B cell (primary cell): ENCODE measurements around the gene BAG3. TPM values are rescaled to one million over a fixed set of nuclear protein-coding genes. Genes with fewer than 3 reads are reported as not detected.
A peak's percentile ranks its signal among the peaks of the same experiment; 100 is the strongest.

Experiments used
- ATAC-seq: fragments of 200-7000 bp; cut with Tn5 transposase; one replicate; pipeline ENCODE4 v1.10.0; 2021; ENCODE audit warnings: low read depth, mild to moderate bottlenecking, moderate number of reproducible peaks, moderate library complexity
- CTCF ChIA-PET: fragments of 350-600 bp; sonication (Branson Sonifier 250); formaldehyde crosslinking; loops from one replicate; lab custom pipeline; 2021; ENCODE audit warnings: antibody characterized with exemption, inconsistent platforms; lab: Charles Lee
- POLR2A ChIA-PET: fragments of 350-600 bp; sonication (Branson Sonifier 250); formaldehyde crosslinking; loops from one replicate; lab custom pipeline; 2021; ENCODE audit warnings: antibody characterized with exemption; lab: Charles Lee
- DNase-seq: peaks from one replicate; pipeline ENCODE4 v3.0.0; 2013
- H2AFZ ChIP-seq: 2 replicates; pipeline ENCODE4 v1.6.1; 2012; ENCODE audit warnings: mild to moderate bottlenecking, low read depth, low read length; ENCODE audit not compliant: insufficient read depth, poor library complexity, severe bottlenecking
- H3K27ac ChIP-seq, 2 donors: 1 replicate in 1 of 2; 2 replicates in 1 of 2; pipeline ENCODE4 v1.5.1; 2012 to 2013; ENCODE audit warnings: low read length in 2 of 2, mild to moderate bottlenecking in 2 of 2, moderate library complexity in 1 of 2
- H3K27me3 ChIP-seq, 4 experiments: fragments of 200-600 bp in 1 of 4; sonication (generic) in 1 of 4; replicated peaks in 1 of 4; 1 replicate in 2 of 4; 2 replicates in 2 of 4; pipeline versions ENCODE4 v1.6.1 to v1.7.0; 2013 to 2016; ENCODE audit warnings: low read length in 3 of 4, mild to moderate bottlenecking in 2 of 4, mixed read lengths in 1 of 4, moderate library complexity in 1 of 4; ENCODE audit not compliant: insufficient read depth in 4 of 4, control insufficient read depth in 3 of 4; ENCODE audit errors: control extremely low read depth in 1 of 4
- H3K36me3 ChIP-seq, 2 experiments: replicated peaks in 1 of 2; 1 replicate in 1 of 2; 2 replicates in 1 of 2; pipeline versions ENCODE4 v1.6.1 to v1.7.1; 2013; ENCODE audit warnings: low read length in 1 of 2; ENCODE audit not compliant: insufficient read depth in 2 of 2, control insufficient read depth in 1 of 2; ENCODE audit errors: control extremely low read depth in 1 of 2, extremely low read depth in 1 of 2
- H3K4me1 ChIP-seq, 2 donors: fragments of 200-600 bp in 1 of 2; sonication (generic) in 1 of 2; 1 replicate in 1 of 2; 2 replicates in 1 of 2; pipeline versions ENCODE4 v1.5.1 to v1.6.1; 2013 to 2017; ENCODE audit warnings: low read length in 2 of 2; ENCODE audit not compliant: control insufficient read depth in 2 of 2, insufficient read depth in 2 of 2
- H3K4me2 ChIP-seq: replicated peaks from 2 replicates; pipeline ENCODE3; 2012; ENCODE audit warnings: mild to moderate bottlenecking, low read depth, low read length; ENCODE audit not compliant: poor library complexity, severe bottlenecking
- H3K4me3 ChIP-seq, 5 experiments: fragments of 200-600 bp in 1 of 5; sonication (generic) in 1 of 5; 1 replicate in 3 of 5; 2 replicates in 2 of 5; pipeline versions ENCODE4 v1.5.1 to v1.7.0; 2011 to 2016; ENCODE audit warnings: low read length in 4 of 5, mild to moderate bottlenecking in 4 of 5, low read depth in 2 of 5, control low read depth in 1 of 5, moderate library complexity in 1 of 5; ENCODE audit not compliant: insufficient read depth in 1 of 5; ENCODE audit errors: control extremely low read depth in 1 of 5, extremely low read depth in 1 of 5
- H3K79me2 ChIP-seq: fragments of 200-600 bp; sonication (generic); one replicate; pipeline ENCODE4 v1.6.0; 2016; ENCODE audit warnings: low read length; ENCODE audit not compliant: control insufficient read depth, insufficient read depth
- H3K9ac ChIP-seq: fragments of 200-600 bp; sonication (generic); 2 replicates; pipeline ENCODE4 v1.6.1; 2017; ENCODE audit warnings: mild to moderate bottlenecking, low read length, moderate library complexity
- H3K9me3 ChIP-seq, 3 donors: one replicate each; pipeline versions ENCODE4 v1.6.1 to v1.7.1; 2013; ENCODE audit warnings: low read length in 2 of 3; ENCODE audit not compliant: control insufficient read depth in 2 of 3, insufficient read depth in 1 of 3; ENCODE audit errors: control extremely low read depth in 1 of 3
- H4K20me1 ChIP-seq: 2 replicates; pipeline ENCODE4 v1.6.0; 2012; ENCODE audit warnings: mild to moderate bottlenecking, low read length; ENCODE audit not compliant: insufficient read depth, control insufficient read depth, poor library complexity, severe bottlenecking
- H3K27ac Mint-ChIP-seq: one replicate; pipeline ENCODE4 v1.8.0; 2021; ENCODE audit warnings: mixed read lengths
- H3K27me3 Mint-ChIP-seq: one replicate; pipeline ENCODE4 v1.8.0; 2021; ENCODE audit warnings: mixed read lengths
- H3K4me1 Mint-ChIP-seq: one replicate; pipeline ENCODE4 v1.8.0; 2021; ENCODE audit warnings: mixed read lengths
- H3K4me3 Mint-ChIP-seq: one replicate; pipeline ENCODE4 v1.8.0; 2021; ENCODE audit warnings: mixed read lengths
- H3K9me3 Mint-ChIP-seq: one replicate; pipeline ENCODE4 v1.8.0; 2022; ENCODE audit warnings: mixed read lengths; ENCODE audit not compliant: insufficient read depth
- CTCF ChIP-seq: fragments of 200-600 bp; IDR thresholded peaks from one replicate; pipeline ENCODE4 v1.8.0; 2022; ENCODE audit warnings: antibody characterized with exemption, mild to moderate bottlenecking
- EZH2 ChIP-seq: IDR thresholded peaks from 2 replicates; pipeline ENCODE4 v1.6.1; 2012; ENCODE audit warnings: borderline replicate concordance, low read depth, mild to moderate bottlenecking, moderate library complexity, low read length; ENCODE audit not compliant: insufficient read depth, poor library complexity, severe bottlenecking
- WGBS: methylation state at CpG from one replicate; pipeline ENCODE4 v1.1.5; 2013; ENCODE audit warnings: missing lambda C conversion rate; ENCODE audit not compliant: insufficient coverage; 5-methylcytosine and 5-hydroxymethylcytosine counted together
- intact Hi-C: fragments of 100-400 bp; cut with micrococcal nuclease; formaldehyde crosslinking; loops from one replicate; pipeline ENCODE4 v1.10.0; 2022
- polyA plus RNA-seq: library from polyadenylated mRNA; depleted of rRNA; stranded (reverse); fragments of >200 nt; gene quantifications from 2 replicates; pipeline ENCODE4 v1.2.3, GENCODE V29; 2012
- total RNA-seq, 2 donors: library from RNA; stranded (reverse); fragments of 120-200 nt in 1 of 2; gene quantifications; 1 replicate in 1 of 2; 2 replicates in 1 of 2; pipeline versions ENCODE4 v1.2.3 to v1.2.4, GENCODE V29; 2013 to 2022

Gene BAG3
- total and polyA plus RNA-seq, 2 donors (not counting 1 experiment from before 2014, with no cell fraction given): 3.9 to 7.4 TPM

- Histone ChIP-seq H3K79me2 (no peaks in the 10 kb centered on the region), H4K20me1 (no peaks in the 10 kb centered on the region), H3K4me1 (peaks cover 30 to 39% of the 10 kb centered on the region in 2 donors), H3K9me3 (peaks cover 0 to 3% (median 0%) of the 10 kb centered on the region in 3 donors), H3K4me3 (no peak overlapping the region), H3K27me3 (no peaks in the 10 kb centered on the region), H2AFZ (no peak overlapping the region), H3K36me3 (no peaks in the 10 kb centered on the region), H3K9ac (no peak overlapping the region), H3K27ac (no peak overlapping the region), H3K4me2 (no peak overlapping the region)
- DNase-seq (no peak), ATAC-seq (no peak)
- TF ChIP-seq EZH2 (no peak), CTCF (no peak)
- Mint-ChIP-seq H3K27me3 (no peaks in the 10 kb centered on the region), H3K4me3 (no peak overlapping the region), H3K9me3 (no peaks in the 10 kb centered on the region), H3K4me1 (peaks cover 53% of the 10 kb centered on the region), H3K27ac (no peak overlapping the region)
- CTCF ChIA-PET: interaction anchor here (1.1 to 2.4 kb wide), 2 partner anchors 59 to 128 kb away, joined by 3 to 10 read pairs; no protein-coding TSS in a partner anchor
- intact Hi-C loops: no loop called here
- POLR2A ChIA-PET: interaction anchor here (0.6 to 0.7 kb wide), 2 partner anchors 40 to 60 kb away, joined by 4 to 7 read pairs; no protein-coding TSS in a partner anchor
- 67% methylated on average over 2 of the region's 3 CpGs for WGBS
Measured at GRCh38 chr10:119691726-119692125, 40.5 kb downstream of the BAG3 start.

- H3K27ac ChIP-seq: no peak overlapping the region
- DNase-seq (no peak), ATAC-seq (peak; percentile 28)
- H3K27me3 ChIP-seq: no peaks in the 10 kb centered on the region
- Mint-ChIP-seq H3K4me1 (peaks cover 40% of the 10 kb centered on the region), H3K9me3 (no peaks in the 10 kb centered on the region), H3K27me3 (no peaks in the 10 kb centered on the region), H3K27ac (peak overlapping the region; percentile 2), H3K4me3 (no peak overlapping the region)
- no peak overlapping the region for H3K9ac ChIP-seq
- TF ChIP-seq CTCF (no peak), EZH2 (no peak)
- H3K4me2 ChIP-seq: peak overlapping the region; percentile 43
- H3K4me3 ChIP-seq: no peak overlapping the region
- 63% methylated on average over 4 of the region's 6 CpGs for WGBS
- no peaks in the 10 kb centered on the region for H3K79me2 ChIP-seq
- peaks cover 0 to 3% (median 0%) of the 10 kb centered on the region in 3 donors for H3K9me3 ChIP-seq
- H4K20me1 ChIP-seq: no peaks in the 10 kb centered on the region
- intact Hi-C loops: no loop called here
- POLR2A ChIA-PET: interaction anchor here (0.7 kb wide), 1 partner anchor 175 kb away, joined by 4 read pairs; no protein-coding TSS in a partner anchor
- H3K4me1 ChIP-seq: peaks cover 17 to 23% of the 10 kb centered on the region in 2 donors
- no peaks in the 10 kb centered on the region for H3K36me3 ChIP-seq
- CTCF ChIA-PET: interaction anchor here (0.8 to 4.8 kb wide), 5 partner anchors 9 to 166 kb away, joined by 3 to 23 read pairs (median 6); partner anchors contain the start of gene INPP5F
- H2AFZ ChIP-seq: no peak overlapping the region
Measured at GRCh38 chr10:119693262-119693957, 42.2 kb downstream of the BAG3 start.
